H1 (cell line): ENCODE data around the gene PSAP. TPM values are rescaled to one million over a fixed set of nuclear protein-coding genes. Genes with fewer than 3 reads are reported as not detected.

ENCODE experiments used
- ATF2 ChIP-seq: IDR thresholded peaks from 2 replicates; pipeline ENCODE4 v1.6.1; 2012; ENCODE audit warnings: low read length, inconsistent platforms
- BRCA1 ChIP-seq: IDR thresholded peaks from 2 replicates; pipeline ENCODE4 v1.6.1; 2012; ENCODE audit warnings: low read depth, low read length, improper control_type of control experiment
- CHD7 ChIP-seq: fragments of 300-600 bp; sonication (generic); IDR thresholded peaks from 2 replicates; pipeline ENCODE4 v1.7.1; 2012; ENCODE audit warnings: low read length, moderate library complexity, mild to moderate bottlenecking, inconsistent platforms; ENCODE audit not compliant: insufficient replicate concordance
- CREB1 ChIP-seq: IDR thresholded peaks from 2 replicates; pipeline ENCODE4 v1.6.1; 2012; ENCODE audit warnings: inconsistent platforms
- GABPA ChIP-seq: IDR thresholded peaks from 2 replicates; pipeline ENCODE4 v1.6.1; 2011; ENCODE audit warnings: mild to moderate bottlenecking, low read length, moderate library complexity, borderline replicate concordance; ENCODE audit not compliant: insufficient read depth
- KDM5A ChIP-seq: fragments of 200-600 bp; IDR thresholded peaks from 2 replicates; pipeline ENCODE4 v1.7.1; 2012; ENCODE audit warnings: mild to moderate bottlenecking, low read length, inconsistent platforms, mixed read lengths
- MAX ChIP-seq: IDR thresholded peaks from 2 replicates; pipeline ENCODE4 v1.6.1; 2012; ENCODE audit warnings: inconsistent platforms
- RNF2 ChIP-seq: fragments of 200-900, 300-1000 bp; sonication (generic); IDR thresholded peaks from 2 replicates; pipeline ENCODE4 v1.7.1; 2016; ENCODE audit warnings: borderline replicate concordance, low read depth, mild to moderate bottlenecking, antibody characterized with exemption, low read length; ENCODE audit not compliant: poor library complexity, severe bottlenecking; ENCODE audit errors: missing control alignments
- SIRT6 ChIP-seq: IDR thresholded peaks from one replicate; pipeline ENCODE4 v1.7.1; 2012; ENCODE audit warnings: low read length, inconsistent platforms
- TCF12 ChIP-seq: IDR thresholded peaks from 2 replicates; pipeline ENCODE4 v1.6.1; 2011; ENCODE audit warnings: low read depth, mild to moderate bottlenecking, low read length
- polyA plus RNA-seq, 7 experiments: library from polyadenylated mRNA; depleted of rRNA in 3 of 7; stranded (reverse) in 5 of 7; unstranded in 2 of 7; fragments of >200 nt in 5 of 7; fragments of 200-250 nt in 2 of 7; gene quantifications; 1 replicate in 5 of 7; 2 replicates in 1 of 7; 4 replicates in 1 of 7; pipeline versions ENCODE4 v1.2.1 to v1.2.3, GENCODE V29; 2011 to 2013; ENCODE audit warnings: missing spikeins in 2 of 7, mixed read lengths in 2 of 7
- total RNA-seq: library from RNA; stranded (reverse); fragmentation: NEBNext Ultra II Directional; extraction: Animal tissue kit (Norgen Biotek cat#: 25700); gene quantifications from 2 replicates; pipeline ENCODE4 v1.2.1, GENCODE V29; 2021

PSAP gene
- total and polyA plus RNA-seq, 2 of the 8 experiments (the other 6 are each of a cell fraction or from before 2014, with no cell fraction given) = 386 to 504 TPM

- TF ChIP-seq CHD7 (no peak), CREB1 (no peak), ATF2 (no peak), SIRT6 (no peak), BRCA1 (no peak), KDM5A (no peak), GABPA (no peak), TCF12 (no peak), MAX (no peak), RNF2 (no peak)
Observed at GRCh38 chr10:71893920-71894319, 42.9 kb upstream of the PSAP start (continued).
